Activated gamma-delta T cell treated with anti-CD3 and anti-CD28 coated beads, Interleukin-2, amount 50 U/mL, for 16 hours (primary cell): ENCODE measurements around the gene C11orf16.
"Not testable (repeated sequence)": the region's sequence is repeated elsewhere in the genome, so short reads cannot be mapped to it uniquely, and the experiment has no call there.

Experiments
- DNase-seq: peaks from one replicate; pipeline ENCODE4 v3.0.0-alpha.2; 2020; ENCODE audit warnings: low read depth

Gene C11orf16

DNA sequence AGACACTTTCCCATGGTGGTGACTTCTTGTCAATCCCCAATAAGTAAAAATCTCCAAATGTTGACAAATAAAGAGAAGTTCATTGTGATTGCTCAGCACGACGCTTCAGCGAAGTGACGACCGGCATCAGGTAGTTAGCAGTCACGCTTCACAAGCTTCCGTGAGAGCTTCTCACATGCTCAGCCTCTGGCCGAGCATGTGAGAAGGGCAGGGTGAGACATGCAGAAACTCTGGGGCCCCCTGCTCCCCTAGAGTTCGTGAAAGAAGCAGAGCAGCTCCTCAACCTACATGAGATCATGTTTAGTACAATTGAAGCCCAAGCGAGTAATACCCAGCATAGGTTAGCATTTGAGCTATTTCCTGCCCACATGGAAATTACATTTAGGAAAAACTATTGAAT is 4.4 kb upstream of the C11orf16 start:
- no peak for DNase-seq

- not testable (repeated sequence) for DNase-seq
These were observed 3.0 kb upstream of the C11orf16 start for GRCh38 chr11:8935789-8936188.

- DNase-seq = no peak
These were observed 2.2 kb upstream of the C11orf16 start for GRCh38 chr11:8934742-8935488.

DNA sequence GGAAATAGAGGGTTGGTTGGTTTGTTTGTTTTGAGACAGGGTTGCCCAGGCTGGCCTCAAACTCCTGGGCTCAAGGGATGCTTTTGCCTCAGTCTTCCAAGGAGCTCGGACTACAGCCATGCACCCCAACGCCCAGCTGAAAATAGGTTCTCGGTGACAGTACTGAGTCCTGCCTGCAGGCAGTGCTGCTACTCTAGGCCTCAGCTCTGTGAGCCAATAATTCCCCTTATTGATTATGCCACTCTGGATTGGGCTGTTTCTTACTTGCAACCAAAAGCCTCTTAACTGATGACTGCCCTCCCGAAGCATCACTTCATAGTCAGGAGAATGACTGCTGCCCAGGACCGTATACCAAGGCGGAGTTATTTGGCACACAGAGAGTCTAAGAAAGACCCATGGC is 1.2 kb upstream of the C11orf16 start:
- DNase-seq = no peak

DNA sequence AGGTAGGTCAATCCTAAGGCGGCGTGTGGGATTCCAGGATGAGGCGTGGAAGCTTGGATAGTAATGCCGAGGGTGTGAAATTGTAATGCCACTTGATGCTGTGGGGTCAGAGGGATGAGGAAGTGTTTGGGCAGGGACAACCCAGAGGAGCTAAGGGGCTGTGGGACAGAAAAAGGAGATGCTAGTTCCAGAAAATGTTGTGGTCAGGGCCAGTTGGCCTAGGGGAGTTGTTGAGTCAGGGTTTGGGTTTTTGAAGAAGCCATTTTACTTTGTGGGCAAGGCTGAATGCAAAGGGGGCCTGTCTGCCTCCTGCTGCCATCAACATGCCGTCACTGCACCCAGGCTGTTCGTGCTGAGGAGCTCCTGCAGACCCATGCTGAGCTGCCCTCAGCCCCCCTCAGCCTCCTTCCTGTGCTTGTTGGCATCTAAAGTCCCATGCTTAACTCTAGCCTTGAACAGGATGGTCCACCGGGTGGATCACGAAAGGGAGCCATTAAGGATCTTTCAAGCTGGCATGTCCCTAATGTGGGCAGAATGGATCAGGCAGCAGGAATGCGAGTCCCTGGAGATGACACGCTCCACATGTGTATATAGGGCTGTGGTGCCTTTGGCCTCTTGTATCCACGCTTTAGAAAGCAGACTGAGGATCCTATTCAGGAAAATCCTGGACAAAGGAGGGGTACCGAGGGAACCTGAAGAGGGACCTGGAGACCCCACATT is 2.1 kb downstream of the C11orf16 start:
- DNase-seq = no peak

DNA sequence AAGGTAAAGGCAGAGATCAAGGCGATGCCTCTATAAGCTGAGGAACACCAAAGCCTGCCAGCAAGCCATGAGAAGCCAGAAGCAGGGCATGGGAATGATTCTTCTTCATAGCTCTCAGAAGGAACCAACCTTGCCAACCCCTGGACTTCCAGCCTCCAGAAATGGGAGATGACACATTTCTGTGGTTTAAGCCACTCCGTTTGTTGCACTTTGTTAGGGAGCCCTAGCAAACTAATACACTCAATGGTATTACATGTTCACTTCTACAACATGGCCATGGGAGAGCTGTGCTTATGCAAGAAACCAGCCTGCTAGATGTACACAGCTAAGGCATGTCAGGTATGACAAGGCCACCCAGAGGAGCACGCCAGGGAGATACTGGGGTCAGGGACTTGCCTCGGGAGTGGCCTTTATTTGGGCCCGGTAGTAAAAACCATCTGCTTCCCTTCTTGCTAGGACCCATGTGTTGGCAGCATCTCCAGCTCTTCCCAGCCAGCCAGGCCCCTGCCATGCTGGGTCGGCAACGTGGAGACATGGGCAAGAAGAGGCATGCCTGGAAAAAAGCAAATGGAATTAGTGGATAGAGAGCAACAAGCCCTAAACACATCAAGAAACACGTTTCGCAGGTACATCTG is 3.6 kb downstream of the C11orf16 start:
- DNase-seq = no peak

GRCh38 chr11:8928205-8928604 is 4.5 kb downstream of the C11orf16 start:
- DNase-seq = no peak

DNA sequence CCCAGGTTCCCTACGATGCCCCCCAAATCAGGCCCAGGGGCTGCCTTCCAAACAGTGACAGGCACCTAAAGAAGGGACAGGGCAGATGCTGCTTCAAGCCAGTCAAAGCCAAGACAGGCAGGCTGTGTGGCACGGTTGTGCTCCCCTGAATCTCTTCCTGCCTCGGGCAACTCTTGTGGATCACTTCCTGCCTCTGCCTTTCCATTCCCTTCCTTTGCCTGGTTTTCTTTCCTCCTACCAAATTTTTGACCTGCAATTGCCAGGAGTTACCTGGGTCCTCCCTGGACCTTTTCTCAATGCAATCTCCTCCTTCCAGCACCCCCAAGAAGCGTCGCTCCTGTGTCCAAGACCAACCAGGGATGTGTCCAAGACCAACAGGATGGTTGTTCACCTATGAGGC is 5.5 kb downstream of the C11orf16 start:
- no peak for DNase-seq

- DNase-seq = no peak
These were observed 6.5 kb downstream of the C11orf16 start for GRCh38 chr11:8926236-8926635.

DNA sequence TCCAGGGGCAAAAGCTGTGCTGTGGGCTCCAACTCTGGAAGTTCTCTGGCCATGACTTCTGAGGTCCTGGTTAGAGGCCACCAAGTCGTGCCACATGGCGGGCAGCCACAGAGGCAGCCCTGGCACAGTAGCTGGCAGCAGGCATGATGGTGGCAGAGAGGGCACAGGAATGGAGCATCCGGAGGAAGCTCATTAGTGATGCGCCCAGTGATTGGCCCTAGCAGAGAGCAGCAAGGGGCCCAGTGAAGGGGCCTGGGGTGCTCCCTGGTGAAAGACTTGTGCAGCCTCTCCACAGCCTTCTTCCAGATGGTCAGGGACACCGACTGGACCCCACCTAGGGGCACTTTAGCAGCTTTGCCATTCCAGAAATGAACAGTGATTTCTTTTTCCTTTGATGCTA is 7.0 kb downstream of the C11orf16 start:
- no peak for DNase-seq

DNA sequence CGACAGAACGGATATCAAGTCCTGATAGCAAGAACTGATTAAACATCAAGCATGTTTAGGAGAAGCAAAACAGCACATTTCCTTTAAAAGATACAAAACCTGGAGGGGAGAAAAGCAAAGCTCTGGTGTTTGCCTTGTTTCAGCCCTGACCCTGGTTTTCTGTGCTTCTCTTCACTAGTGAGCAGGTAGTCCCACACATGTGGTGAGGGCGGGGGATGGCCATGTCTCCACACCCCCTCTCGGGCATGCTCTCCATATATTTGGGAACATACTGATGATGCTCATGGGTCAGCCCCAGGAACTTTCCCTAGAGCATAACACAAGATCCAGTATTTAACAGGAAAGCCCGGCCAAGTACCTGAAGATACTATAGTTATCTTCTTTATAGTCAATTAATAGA is 10.1 kb downstream of the C11orf16 start:
- no peak for DNase-seq

GRCh38 chr11:8917157-8917825 is 15.5 kb downstream of the C11orf16 start:
- no peak for DNase-seq

DNA sequence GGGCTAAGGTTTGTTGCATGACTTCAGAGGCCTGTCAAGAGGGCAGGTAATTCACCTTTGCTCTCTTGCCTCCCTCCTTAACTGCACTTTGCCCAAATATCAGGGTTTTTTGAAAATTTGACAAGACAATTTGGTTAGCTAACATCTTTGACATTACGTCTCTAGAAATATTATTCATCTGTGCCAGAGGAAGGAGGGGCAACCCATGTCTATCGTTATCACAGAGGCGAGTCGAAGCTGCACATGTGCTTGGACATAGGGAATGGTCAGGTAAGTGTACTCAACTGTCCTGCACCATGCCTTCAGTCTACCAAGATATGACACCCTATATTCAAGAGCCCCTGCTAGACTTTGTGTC is 18.1 kb downstream of the C11orf16 start:
- no peak for DNase-seq

- DNase-seq = peak; percentile 28
These were observed 18.6 kb downstream of the C11orf16 start for GRCh38 chr11:8913961-8914660.

GRCh38 chr11:8911029-8911823 is 21.5 kb downstream of the C11orf16 start, which contains the start of gene AKIP1:
Gene AKIP1, plus strand, starts transcription at chr11:8911189. Its CDS starts 261 bp downstream, at chr11:8911450.
- DNase-seq = peak; percentile 68

- no peak for DNase-seq
These were observed 22.1 kb downstream of the C11orf16 start for GRCh38 chr11:8910649-8911026.

DNA sequence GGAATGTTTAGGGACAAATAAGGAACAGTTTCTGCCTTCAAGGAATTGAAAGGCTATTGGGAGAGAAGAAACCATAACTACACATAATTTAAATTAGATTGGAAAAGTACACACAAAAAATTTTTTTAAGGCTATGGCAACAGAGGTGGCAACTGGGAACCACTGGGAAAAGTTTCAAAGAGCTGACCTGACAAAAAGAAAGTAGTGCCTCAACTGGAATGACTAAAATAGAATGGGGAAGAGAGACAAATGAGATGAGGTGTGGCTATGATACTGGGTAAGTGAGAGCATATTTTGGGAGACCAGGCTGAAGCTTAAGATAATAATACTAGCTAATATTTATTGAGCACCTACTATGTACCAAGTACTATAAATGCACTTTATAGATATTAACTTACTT is 24.6 kb downstream of the C11orf16 start:
- no peak for DNase-seq

- DNase-seq = no peak
These were observed 25.6 kb downstream of the C11orf16 start for GRCh38 chr11:8907116-8907515.

DNA sequence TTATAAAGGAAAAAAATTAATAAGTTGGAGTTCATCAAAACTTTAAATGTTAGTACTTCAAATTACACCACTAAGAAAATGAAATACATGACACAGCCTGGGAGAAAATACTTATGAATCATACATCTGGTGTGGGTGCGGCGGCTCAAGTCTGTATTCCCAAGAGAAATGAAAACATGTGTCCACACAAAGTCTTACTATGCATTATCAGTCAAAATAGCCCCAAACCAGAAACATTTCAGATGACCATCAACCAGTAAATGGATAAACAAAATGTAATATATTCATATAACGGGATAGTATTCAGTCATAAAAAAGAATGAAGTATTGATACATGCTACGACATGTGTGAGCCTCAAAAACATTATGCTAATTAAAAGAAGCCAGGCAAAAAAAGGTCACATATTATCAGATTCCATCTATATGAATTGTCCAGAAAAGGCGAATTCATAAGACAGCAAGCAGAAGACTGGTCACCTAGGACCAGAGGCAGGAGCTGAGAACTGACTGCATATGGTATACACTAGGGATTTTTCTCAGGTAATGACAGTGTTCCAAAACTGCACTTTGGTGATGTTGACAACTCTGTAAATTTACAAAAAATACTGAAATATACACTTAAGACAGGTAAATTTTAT is 27.1 kb downstream of the C11orf16 start:
- DNase-seq = no peak

GRCh38 chr11:8899119-8899753 is 33.5 kb downstream of the C11orf16 start:
- no peak for DNase-seq
